Omental fat pad (tissue), 4 donors: ENCODE measurements around the gene CATSPERD. TPM values are rescaled to one million over a fixed set of nuclear protein-coding genes. Genes with fewer than 3 reads are reported as not detected.

ENCODE experiments used
- ATAC-seq: fragments of 150-250 bp; one replicate; pipeline ENCODE4 v1.9.1; 2016; ENCODE audit warnings: mild to moderate bottlenecking, moderate library complexity; ENCODE audit not compliant: low FRiP score
- DNase-seq: peaks from one replicate; pipeline ENCODE4 v3.0.0-alpha.2; 2019; ENCODE audit warnings: low spot score
- total RNA-seq, 4 donors: library from RNA; depleted of rRNA; stranded (reverse); fragments of >200 nt; gene quantifications; one replicate each; pipeline ENCODE4 v1.1.0, GENCODE V29; 2016
- TF ChIP-seq, protein P1 (sequence below), 3 donors: fragments of 450-650 bp; IDR thresholded peaks; one replicate each; pipeline ENCODE4 v1.5.1; 2016 to 2017; ENCODE audit warnings: antibody characterized with exemption in 3 of 3, mild to moderate bottlenecking in 3 of 3, moderate library complexity in 2 of 3

Gene CATSPERD
- total RNA-seq, 4 donors from 2014 or later: not detected

GRCh38 chr19:5809469-5809868, 89.0 kb downstream of the CATSPERD start:
- TF ChIP-seq, protein P1, sequence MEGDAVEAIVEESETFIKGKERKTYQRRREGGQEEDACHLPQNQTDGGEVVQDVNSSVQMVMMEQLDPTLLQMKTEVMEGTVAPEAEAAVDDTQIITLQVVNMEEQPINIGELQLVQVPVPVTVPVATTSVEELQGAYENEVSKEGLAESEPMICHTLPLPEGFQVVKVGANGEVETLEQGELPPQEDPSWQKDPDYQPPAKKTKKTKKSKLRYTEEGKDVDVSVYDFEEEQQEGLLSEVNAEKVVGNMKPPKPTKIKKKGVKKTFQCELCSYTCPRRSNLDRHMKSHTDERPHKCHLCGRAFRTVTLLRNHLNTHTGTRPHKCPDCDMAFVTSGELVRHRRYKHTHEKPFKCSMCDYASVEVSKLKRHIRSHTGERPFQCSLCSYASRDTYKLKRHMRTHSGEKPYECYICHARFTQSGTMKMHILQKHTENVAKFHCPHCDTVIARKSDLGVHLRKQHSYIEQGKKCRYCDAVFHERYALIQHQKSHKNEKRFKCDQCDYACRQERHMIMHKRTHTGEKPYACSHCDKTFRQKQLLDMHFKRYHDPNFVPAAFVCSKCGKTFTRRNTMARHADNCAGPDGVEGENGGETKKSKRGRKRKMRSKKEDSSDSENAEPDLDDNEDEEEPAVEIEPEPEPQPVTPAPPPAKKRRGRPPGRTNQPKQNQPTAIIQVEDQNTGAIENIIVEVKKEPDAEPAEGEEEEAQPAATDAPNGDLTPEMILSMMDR (IDR thresholded peaks at IDR 0.05): no peak
- no peak for ATAC-seq
- DNase-seq: no peak

DNA sequence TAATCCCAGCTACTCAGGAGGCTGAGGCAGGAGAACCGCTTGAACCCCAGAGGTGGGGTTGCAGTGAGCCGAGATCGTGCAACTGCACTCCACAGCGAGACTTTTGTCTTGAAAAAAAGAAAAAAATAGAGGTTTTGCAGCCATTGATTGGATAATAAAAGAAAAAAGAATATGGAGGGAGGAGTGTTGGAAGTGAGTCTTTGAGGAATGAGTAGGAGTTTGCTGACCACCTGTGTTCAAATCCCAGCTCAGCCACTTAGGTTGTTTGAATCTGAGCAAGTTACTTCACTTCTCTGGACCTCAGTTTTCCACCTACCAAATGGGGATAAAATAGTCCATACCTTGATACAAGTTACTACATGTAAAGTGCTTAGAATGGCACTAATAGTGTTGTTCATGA, 90.7 kb downstream of the CATSPERD start:
- ATAC-seq (no peak), DNase-seq (no peak)
- TF ChIP-seq, protein P1 (IDR thresholded peaks at IDR 0.05): no peak

DNA sequence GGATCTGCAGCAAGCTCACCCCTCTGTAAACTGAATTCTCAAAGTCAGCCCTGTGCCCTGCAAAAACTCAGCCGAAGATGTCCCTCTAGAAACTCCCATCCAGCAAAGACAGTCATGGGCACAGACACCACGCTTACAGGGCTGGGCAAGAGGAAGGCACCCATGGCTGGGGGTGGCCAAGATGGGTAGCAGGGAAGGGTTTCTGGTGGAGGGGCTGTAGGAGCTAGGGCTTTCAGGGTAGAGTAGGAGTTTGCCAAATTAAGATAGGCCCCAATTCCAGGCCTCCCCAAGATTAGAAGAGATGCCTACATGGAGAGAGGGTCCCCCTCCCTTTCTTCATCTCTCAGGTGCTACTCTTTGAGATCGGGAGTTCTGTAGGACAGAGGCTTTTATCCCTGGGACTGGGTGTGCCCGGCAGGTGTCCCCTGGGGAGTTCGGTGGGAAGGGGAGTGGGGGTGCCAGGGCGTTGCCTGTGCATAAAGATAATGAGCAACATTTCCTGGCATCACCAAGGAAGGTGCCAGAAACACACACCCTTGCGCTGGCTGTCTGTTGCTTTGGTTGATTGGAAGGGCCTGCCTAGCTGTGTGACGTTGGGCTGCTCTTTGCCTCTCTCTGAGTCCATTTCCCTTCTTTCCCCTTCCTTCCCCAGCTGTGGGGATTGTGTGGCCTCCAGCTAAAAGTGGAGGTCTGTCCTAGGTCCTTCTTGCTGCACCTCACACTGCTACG, 93.8 kb downstream of the CATSPERD start:
- DNase-seq (no peak), ATAC-seq (no peak)
- TF ChIP-seq, protein P1 (IDR thresholded peaks at IDR 0.05): no peak

GRCh38 chr19:5814852-5815246, 94.4 kb downstream of the CATSPERD start:
- DNase-seq (no peak), ATAC-seq (no peak)
- TF ChIP-seq, protein P1 (IDR thresholded peaks at IDR 0.05): no peak

GRCh38 chr19:5817218-5817617, 96.8 kb downstream of the CATSPERD start:
- TF ChIP-seq, protein P1 (IDR thresholded peaks at IDR 0.05): no peak
- ATAC-seq (no peak), DNase-seq (no peak)

DNA sequence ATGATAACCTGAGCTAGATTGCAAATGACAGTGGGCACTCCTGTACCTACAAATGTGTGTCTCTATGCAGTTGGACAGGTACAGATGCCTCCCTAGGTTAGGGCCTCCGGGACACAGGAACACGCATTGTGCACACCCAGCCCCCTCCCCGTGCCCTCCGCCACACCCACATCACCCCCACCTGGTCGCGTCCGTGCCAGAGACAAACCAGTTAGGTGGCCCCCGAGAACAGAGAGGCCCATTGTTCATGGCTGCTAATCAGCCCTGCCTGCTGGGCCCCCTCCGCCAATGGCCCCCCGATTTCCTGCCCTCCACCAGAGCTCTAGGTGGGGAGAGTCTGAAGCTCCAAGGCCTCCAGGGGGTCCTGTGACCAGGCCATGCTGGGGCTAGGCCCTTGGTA, 98.2 kb downstream of the CATSPERD start:
- ATAC-seq (no peak), DNase-seq (no peak)
- TF ChIP-seq, protein P1 (IDR thresholded peaks at IDR 0.05): no peak

DNA sequence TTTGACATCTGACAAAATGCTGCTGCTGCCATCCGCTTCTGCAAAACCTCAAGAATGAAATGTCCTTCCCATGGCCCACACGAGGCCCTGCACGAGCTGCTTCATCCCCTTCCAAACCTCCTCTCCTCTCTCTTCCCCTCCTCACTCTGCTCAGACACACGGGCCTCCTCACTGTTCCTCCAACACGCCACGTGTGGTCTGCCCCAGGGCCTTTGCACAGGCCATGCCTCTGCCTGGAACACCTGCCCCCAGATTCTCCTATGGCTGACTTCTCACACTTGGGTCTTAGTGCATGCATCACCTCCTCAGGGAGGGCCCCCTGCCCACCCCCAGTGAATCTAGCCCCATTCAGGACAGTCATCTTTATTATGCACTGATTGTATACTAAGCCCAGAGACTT, 100.3 kb downstream of the CATSPERD start:
- no peak for ATAC-seq
- TF ChIP-seq, protein P1 (IDR thresholded peaks at IDR 0.05): no peak
- no peak for DNase-seq
